ENCODE measurements around the gene PIGQ. TPM values are rescaled to one million over a fixed set of nuclear protein-coding genes. Genes with fewer than 3 reads are reported as not detected.

The PIGQ gene
- total and polyA plus RNA-seq, 2 of the 13 experiments (the other 11 are each of a cell fraction or from before 2014, with no cell fraction given) = 7.7 to 19.7 TPM

- TF ChIP-seq, protein P1, sequence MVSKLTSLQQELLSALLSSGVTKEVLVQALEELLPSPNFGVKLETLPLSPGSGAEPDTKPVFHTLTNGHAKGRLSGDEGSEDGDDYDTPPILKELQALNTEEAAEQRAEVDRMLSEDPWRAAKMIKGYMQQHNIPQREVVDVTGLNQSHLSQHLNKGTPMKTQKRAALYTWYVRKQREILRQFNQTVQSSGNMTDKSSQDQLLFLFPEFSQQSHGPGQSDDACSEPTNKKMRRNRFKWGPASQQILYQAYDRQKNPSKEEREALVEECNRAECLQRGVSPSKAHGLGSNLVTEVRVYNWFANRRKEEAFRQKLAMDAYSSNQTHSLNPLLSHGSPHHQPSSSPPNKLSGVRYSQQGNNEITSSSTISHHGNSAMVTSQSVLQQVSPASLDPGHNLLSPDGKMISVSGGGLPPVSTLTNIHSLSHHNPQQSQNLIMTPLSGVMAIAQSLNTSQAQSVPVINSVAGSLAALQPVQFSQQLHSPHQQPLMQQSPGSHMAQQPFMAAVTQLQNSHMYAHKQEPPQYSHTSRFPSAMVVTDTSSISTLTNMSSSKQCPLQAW (CRISPR knock-in tag; IDR thresholded peaks at IDR 0.05) = no peak
- TF ChIP-seq, protein P2, sequence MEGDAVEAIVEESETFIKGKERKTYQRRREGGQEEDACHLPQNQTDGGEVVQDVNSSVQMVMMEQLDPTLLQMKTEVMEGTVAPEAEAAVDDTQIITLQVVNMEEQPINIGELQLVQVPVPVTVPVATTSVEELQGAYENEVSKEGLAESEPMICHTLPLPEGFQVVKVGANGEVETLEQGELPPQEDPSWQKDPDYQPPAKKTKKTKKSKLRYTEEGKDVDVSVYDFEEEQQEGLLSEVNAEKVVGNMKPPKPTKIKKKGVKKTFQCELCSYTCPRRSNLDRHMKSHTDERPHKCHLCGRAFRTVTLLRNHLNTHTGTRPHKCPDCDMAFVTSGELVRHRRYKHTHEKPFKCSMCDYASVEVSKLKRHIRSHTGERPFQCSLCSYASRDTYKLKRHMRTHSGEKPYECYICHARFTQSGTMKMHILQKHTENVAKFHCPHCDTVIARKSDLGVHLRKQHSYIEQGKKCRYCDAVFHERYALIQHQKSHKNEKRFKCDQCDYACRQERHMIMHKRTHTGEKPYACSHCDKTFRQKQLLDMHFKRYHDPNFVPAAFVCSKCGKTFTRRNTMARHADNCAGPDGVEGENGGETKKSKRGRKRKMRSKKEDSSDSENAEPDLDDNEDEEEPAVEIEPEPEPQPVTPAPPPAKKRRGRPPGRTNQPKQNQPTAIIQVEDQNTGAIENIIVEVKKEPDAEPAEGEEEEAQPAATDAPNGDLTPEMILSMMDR (CRISPR knock-in tag; IDR thresholded peaks at IDR 0.05) = peak; percentile 64
- TF ChIP-seq ZC3H13 (CRISPR knock-in tag; IDR thresholded peaks at IDR 0.05) (no peak), NR1H2 (CRISPR knock-in tag; IDR thresholded peaks at IDR 0.05; ENCODE audit: borderline replicate concordance, low read depth) (no peak), ZNF17 (CRISPR knock-in tag; IDR thresholded peaks at IDR 0.05) (no peak), FOXP1 (IDR thresholded peaks at IDR 0.05) (no peak), FOXP1 (CRISPR knock-in tag; IDR thresholded peaks at IDR 0.05) (no peak), NFYB (CRISPR knock-in tag; IDR thresholded peaks at IDR 0.05) (peak; percentile 32; the same call in 1 of the 2 replicates), ZNF343 (CRISPR knock-in tag; IDR thresholded peaks at IDR 0.05) (no peak), RARA (CRISPR knock-in tag; IDR thresholded peaks at IDR 0.05) (peak; percentile 54), ZNF740 (CRISPR knock-in tag; IDR thresholded peaks at IDR 0.05) (peak; percentile 57; the same call in 1 of the 2 replicates), SRSF4 (IDR thresholded peaks at IDR 0.05; ENCODE audit: low read depth, low read length, poor library complexity, severe bottlenecking) (no peak), TMF1 (CRISPR knock-in tag; IDR thresholded peaks at IDR 0.05; ENCODE audit: low read depth) (no peak), ZNF567 (CRISPR knock-in tag; IDR thresholded peaks at IDR 0.05; ENCODE audit: borderline replicate concordance) (no peak), IKZF4 (CRISPR knock-in tag; IDR thresholded peaks at IDR 0.05; ENCODE audit: borderline replicate concordance, low read depth, not compliant biosample characterization) (no peak), PHF20 (CRISPR knock-in tag; IDR thresholded peaks at IDR 0.05) (no peak), MXD1 (CRISPR knock-in tag; IDR thresholded peaks at IDR 0.05) (no peak), ZNF747 (CRISPR knock-in tag; IDR thresholded peaks at IDR 0.05; ENCODE audit: borderline replicate concordance) (no peak), HINFP (CRISPR knock-in tag; IDR thresholded peaks at IDR 0.05; ENCODE audit: low read depth) (no peak)
- TF ChIP-seq, protein P3, sequence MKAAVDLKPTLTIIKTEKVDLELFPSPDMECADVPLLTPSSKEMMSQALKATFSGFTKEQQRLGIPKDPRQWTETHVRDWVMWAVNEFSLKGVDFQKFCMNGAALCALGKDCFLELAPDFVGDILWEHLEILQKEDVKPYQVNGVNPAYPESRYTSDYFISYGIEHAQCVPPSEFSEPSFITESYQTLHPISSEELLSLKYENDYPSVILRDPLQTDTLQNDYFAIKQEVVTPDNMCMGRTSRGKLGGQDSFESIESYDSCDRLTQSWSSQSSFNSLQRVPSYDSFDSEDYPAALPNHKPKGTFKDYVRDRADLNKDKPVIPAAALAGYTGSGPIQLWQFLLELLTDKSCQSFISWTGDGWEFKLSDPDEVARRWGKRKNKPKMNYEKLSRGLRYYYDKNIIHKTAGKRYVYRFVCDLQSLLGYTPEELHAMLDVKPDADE (CRISPR knock-in tag; IDR thresholded peaks at IDR 0.05) = no peak
- TF ChIP-seq, protein P4, sequence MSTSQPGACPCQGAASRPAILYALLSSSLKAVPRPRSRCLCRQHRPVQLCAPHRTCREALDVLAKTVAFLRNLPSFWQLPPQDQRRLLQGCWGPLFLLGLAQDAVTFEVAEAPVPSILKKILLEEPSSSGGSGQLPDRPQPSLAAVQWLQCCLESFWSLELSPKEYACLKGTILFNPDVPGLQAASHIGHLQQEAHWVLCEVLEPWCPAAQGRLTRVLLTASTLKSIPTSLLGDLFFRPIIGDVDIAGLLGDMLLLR (CRISPR knock-in tag; IDR thresholded peaks at IDR 0.05) = 0 out of 2 replicates have a peak, but pooled peaks have one; percentile 23
- TF ChIP-seq, protein P5, sequence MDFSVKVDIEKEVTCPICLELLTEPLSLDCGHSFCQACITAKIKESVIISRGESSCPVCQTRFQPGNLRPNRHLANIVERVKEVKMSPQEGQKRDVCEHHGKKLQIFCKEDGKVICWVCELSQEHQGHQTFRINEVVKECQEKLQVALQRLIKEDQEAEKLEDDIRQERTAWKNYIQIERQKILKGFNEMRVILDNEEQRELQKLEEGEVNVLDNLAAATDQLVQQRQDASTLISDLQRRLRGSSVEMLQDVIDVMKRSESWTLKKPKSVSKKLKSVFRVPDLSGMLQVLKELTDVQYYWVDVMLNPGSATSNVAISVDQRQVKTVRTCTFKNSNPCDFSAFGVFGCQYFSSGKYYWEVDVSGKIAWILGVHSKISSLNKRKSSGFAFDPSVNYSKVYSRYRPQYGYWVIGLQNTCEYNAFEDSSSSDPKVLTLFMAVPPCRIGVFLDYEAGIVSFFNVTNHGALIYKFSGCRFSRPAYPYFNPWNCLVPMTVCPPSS (IDR thresholded peaks at IDR 0.05) = no peak
These were observed 15.6 kb downstream of the PIGQ start (continued) for GRCh38 chr16:585351-585750.

Data from HepG2 (cell line).